GM21723 (cell line): Measurements from ENCODE around the gene YWHAQ.
A peak's percentile ranks its signal among the peaks of the same experiment; 100 is the strongest.
"Not testable (repeated sequence)": the region's sequence is repeated elsewhere in the genome, so short reads cannot be mapped to it uniquely, and the experiment has no call there.

Source experiments
- ATAC-seq: cut with Tn5 transposase; IDR thresholded peaks from one replicate; pipeline ENCODE4 v1.9.1; 2021; ENCODE audit warnings: mild to moderate bottlenecking, moderate library complexity; ENCODE audit not compliant: unreplicated experiment

The YWHAQ gene

GRCh38 chr2:9634133-9634532 is 3.3 kb upstream of the YWHAQ start:
- ATAC-seq = no peak

DNA sequence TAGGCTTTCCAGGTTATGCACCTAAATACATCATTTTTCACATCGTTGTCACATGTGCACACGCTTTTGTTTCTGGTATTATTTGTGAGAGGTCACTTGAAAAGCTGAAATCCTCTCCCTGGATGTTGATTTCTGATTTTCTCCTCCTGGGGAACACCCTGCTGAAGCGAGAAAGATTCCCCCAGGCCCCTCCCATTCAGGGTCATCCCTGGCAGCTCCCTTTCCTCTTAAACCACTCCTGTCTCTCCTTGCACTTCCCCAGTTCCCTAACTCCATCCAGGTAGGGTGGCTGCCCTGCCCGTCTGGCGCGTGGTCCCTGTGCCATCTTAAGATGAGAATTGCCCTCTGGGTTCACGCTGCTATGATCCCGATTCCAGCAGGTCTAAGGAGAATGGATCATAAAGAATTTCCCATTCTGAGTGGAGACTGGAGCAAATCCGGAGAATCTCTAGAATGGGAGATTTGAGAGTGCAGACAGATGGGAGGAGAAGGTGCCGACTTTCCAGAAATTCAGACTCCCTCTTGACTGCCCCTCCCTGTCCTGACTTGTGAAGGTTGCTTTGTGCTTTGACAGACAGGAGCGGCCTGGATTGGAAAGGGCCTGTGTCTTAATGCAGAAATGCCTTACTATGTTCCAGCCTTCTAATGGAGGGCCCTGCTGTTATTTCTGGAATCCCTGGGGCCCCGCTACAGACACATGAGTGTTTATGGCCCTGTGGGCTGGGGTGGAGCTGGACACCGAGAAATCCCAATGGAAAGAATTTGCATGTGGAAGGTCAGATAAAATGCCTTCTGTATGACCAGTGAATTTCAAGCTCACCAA is 1.3 kb upstream of the YWHAQ start:
- no peak for ATAC-seq

GRCh38 chr2:9631553-9631819 is 689 bp upstream of the YWHAQ start:
- no peak for ATAC-seq

- peak; percentile 55 for ATAC-seq
Measured at GRCh38 chr2:9630117-9630735, 571 bp downstream of the YWHAQ start.

GRCh38 chr2:9629222-9630116 is 1.3 kb downstream of the YWHAQ start:
- ATAC-seq = no peak

DNA sequence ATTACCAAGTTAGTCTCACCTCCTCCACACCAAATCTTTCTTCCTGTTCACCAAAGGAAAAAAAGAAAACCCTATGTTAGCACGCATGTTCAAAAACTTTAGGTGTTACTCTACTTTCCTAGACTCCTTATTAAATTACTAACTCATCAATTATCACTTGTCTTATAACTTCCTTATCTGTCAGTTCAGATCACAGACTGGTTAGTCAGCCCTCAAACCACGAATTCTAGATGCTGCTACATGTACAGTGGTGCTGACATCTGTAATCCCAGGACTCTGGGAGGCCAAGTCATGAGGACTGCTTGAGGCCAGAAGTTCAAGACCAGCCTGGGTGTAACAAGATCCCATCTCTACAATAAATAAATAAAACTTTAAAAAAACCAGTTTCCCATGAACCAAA is 3.5 kb downstream of the YWHAQ start:
- ATAC-seq = no peak

- no peak for ATAC-seq
Measured at GRCh38 chr2:9623151-9623550, 7.6 kb downstream of the YWHAQ start.

DNA sequence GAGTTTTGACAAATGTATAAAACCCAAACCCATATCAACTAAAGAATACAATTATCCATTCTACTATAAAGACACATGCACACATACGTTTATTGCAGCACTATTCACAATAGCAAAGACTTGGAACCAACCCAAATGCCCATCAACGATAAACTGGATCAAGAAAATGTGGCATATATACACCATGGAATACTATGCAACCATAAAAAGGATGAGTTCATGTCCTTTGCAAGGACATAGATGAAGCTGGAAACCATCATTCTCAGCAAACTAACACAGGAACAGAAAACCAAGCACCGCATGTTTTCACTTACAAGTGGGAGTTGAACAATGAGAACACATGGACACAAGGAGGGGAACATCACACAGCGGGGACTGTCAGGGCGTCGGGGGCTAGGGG is 9.1 kb downstream of the YWHAQ start:
- ATAC-seq = not testable (repeated sequence)

DNA sequence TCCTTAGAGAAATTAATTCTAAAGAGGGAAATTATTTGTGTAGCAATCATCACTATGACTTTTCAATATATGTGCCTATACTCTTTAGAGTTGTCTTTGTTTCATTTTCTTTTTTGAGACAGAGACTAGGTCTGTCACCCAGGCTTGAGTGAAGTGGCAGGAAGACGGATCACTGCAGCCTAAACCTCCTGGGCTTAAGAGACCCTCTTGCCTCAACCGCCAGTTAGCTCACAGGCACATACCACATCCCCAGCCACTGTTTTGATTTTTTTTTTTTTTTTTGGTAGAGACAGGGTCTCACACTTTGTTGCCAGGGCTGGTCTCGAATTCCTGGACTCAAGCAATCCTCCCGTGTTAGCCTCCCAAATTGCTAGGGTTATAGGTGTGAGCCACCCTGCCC is 12.4 kb downstream of the YWHAQ start:
- peak; percentile 59 for ATAC-seq

DNA sequence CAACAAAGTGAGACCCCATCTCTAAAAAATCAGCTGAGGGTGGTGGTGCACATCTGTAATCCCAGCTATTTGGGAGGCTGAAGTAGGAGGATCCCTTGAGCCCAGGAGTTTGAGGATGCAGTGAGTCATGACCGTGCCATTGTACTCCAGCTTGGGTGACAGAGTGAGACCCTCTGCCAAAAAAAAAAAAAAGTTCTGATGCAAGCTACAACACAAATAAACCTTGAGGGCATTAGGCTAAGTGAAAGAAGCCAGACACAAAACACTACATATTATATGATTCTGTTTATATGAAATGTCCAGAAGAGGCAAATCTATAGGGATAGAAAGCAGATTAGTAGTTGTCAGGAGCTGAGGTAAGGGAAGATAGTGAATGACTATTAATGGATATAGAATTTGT is 13.0 kb downstream of the YWHAQ start:
- ATAC-seq = no peak

- no peak for ATAC-seq
Measured at GRCh38 chr2:9617296-9617695, 13.5 kb downstream of the YWHAQ start.

GRCh38 chr2:9614562-9614961 is 16.2 kb downstream of the YWHAQ start:
- no peak for ATAC-seq

DNA sequence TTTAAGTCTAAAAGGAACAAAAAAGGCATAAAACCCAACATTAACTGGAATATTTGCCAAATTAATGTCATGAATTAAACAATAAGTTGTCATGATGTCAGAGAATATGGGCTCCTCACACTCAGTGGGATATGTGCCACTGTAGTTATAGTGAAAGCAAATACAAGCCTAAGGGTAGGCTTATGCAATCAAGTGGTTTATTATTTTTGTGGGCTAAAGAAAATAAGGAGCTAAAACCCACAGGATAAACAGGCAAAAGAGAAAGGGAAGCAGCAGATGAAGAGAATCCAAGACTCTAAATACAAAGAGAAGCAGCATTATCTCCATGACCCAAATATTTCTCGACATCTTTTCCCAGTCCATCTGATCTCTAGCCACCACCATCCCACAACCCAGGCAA is 17.5 kb downstream of the YWHAQ start:
- ATAC-seq = no peak

DNA sequence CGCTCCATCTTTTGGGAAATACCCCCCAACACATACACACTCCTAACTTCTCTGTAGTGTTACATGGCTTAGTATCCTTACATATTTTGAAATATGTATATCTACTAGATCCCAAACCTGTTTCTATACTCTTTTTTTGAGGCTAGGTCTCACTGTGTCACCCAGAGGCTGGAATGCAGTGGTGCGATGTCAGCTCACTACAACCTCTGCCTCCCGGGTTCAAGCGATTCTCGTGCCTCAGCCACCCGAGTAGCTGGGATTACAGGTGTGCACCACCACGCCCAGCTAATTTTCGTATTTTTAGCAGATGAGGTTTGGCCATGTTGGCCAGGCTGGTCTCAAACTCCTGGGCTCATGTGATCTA is 19.3 kb downstream of the YWHAQ start:
- not testable (repeated sequence) for ATAC-seq

GRCh38 chr2:9610781-9611548 is 19.8 kb downstream of the YWHAQ start:
- no peak for ATAC-seq

GRCh38 chr2:9608491-9608890 is 22.3 kb downstream of the YWHAQ start:
- ATAC-seq = not testable (repeated sequence)

- no peak for ATAC-seq
Measured at GRCh38 chr2:9602412-9602811, 28.4 kb downstream of the YWHAQ start.

DNA sequence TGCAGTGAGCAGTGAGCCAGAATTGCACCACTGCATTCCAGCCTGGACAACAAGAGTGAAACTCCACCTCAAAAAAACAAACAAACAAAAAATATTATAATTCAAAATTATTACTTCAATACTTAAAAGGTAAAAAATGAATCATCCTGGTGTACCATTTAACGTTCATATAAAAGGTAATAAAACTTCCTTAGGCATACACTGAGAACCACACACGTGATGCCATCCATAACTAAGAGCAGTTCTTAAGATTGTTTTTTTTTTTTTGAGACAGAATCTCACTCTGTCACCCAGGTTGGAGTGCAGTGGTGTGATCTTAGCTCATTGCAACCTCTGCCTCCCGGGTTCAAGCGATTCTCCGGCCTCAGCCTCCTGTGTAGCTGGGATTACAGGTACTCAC is 29.4 kb downstream of the YWHAQ start:
- ATAC-seq = no peak

GRCh38 chr2:9599430-9599829 is 31.4 kb downstream of the YWHAQ start:
- ATAC-seq = no peak

DNA sequence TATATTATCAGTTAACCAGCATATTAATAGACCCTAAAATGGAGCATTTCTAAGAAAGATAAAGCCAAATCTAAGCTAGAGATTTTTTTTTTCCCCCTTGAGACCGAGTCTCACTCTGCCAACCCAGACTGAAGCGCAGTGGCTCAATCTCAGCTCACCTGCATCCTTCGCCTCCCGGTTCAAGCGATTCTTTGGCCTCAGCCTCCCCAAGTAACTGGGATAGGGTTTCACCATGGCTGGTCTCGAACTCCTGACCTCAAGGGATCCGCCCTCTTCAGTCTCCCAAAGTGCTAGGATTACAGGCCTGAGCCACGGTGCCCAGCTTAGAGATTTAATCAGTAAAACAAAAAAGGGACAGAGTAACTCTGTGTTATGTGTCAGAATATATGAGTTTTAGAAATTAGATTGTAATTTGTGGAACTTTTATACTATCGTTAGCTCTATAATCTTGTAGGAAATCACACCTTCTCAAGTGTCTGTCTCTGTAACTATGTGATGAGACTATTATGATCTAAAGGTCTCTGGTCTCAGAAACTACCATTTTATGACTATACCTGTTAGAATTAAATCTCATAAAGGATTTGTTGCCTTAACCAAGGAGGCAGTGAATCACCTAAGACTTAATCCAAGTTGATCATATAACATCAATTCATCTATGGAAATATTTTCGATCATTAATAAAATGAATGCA is 34.0 kb downstream of the YWHAQ start:
- ATAC-seq = no peak

GRCh38 chr2:9595746-9596145 is 35.1 kb downstream of the YWHAQ start:
- no peak for ATAC-seq
